ENCODE results near the gene COL2A1.

Gene COL2A1

DNA sequence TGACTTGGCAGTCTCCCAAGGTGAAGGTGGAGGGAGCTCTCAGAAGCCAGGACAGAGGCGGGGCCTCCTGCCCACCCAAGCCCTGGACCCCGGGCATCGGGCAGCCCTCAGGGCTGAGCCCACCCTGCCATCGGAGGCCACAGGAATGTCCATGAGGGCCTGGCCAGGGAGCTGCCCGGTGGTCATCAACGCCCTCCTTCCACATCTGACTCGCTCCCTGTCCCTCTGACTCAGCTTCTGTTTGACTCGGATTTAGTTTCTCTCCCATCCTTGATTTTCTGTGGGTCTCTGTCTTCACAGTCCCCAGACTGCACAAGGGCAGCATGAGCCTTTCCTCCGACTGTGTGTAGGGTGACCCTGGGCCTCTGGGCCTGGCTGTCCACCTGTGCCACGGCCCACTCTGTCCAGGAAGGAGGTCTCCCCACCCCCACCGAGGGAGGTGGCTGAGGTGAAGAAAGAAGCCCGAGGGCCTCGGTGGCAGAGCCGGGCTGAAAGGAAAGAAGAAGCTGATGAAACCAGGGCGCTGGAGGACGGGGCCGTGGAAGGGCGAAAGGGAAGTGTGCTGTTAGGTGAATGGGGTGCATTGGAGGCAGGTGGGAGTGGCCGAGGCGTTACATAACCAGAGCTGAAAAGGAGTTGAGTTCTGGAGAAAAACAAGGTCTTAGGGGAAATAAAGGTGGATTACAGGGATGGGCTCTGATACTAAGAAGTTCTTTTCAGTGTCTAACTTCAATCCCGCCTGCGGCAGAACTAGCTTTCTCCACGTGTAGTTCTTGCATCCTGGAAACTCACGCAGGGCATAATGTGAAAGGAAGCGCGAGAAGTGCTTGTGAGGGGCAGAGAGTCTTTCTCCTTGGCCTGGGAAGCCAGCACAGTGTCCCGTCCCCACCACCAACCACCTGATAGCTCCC lies 57.6 kb downstream of the COL2A1 start:
- no peak overlapping the region for H3K27ac ChIP-seq (ENCODE audit: low read depth, low read length)
- H3K27me3 ChIP-seq (ENCODE audit: control insufficient read depth in 1 of 2, insufficient read depth in 2 of 2, low read length in 2 of 2) = peaks cover 0 to 18% of the 10 kb centered on the region in 2 donors
- peaks cover 5% of the 10 kb centered on the region for H3K4me1 ChIP-seq (ENCODE audit: insufficient read depth, low read length)
- no peak overlapping the region for H3K9ac ChIP-seq (ENCODE audit: low read length)
- no peaks in the 10 kb centered on the region for H3K36me3 ChIP-seq (ENCODE audit: insufficient read depth, low read length)
- H3K9me3 ChIP-seq (ENCODE audit: low read length) = no peaks in the 10 kb centered on the region
- no peak overlapping the region for H3K4me3 ChIP-seq (ENCODE audit: low read depth in 1 of 2, low read length in 2 of 2)

DNA sequence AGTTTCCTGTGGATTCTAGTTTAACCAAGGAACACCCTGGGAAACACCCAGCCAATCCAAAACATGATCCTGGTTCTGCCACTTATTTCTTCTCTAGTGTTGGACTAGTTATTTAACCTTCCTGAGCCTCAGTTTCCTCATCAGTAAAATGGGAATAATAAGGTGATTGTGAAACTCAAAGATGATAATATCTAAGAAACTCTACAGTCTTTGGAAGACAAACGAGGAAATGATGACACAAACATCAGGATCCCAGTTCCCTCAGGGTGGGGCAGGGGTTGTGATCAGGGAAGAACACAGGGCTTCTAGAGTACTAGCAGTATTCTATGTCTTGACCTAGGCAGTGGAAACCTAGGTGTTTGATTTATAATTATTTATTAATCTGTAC lies 58.9 kb downstream of the COL2A1 start:
- H3K27me3 ChIP-seq (ENCODE audit: control insufficient read depth in 1 of 2, insufficient read depth in 2 of 2, low read length in 2 of 2) = peaks cover 0 to 23% of the 10 kb centered on the region in 2 donors
- H3K4me3 ChIP-seq (ENCODE audit: low read depth in 1 of 2, low read length in 2 of 2) = no peak overlapping the region
- H3K36me3 ChIP-seq (ENCODE audit: insufficient read depth, low read length) = no peaks in the 10 kb centered on the region
- H3K9ac ChIP-seq (ENCODE audit: low read length) = no peak overlapping the region
- H3K27ac ChIP-seq (ENCODE audit: low read depth, low read length) = no peak overlapping the region
- H3K9me3 ChIP-seq (ENCODE audit: low read length) = no peaks in the 10 kb centered on the region
- peaks cover 5% of the 10 kb centered on the region for H3K4me1 ChIP-seq (ENCODE audit: insufficient read depth, low read length)

DNA sequence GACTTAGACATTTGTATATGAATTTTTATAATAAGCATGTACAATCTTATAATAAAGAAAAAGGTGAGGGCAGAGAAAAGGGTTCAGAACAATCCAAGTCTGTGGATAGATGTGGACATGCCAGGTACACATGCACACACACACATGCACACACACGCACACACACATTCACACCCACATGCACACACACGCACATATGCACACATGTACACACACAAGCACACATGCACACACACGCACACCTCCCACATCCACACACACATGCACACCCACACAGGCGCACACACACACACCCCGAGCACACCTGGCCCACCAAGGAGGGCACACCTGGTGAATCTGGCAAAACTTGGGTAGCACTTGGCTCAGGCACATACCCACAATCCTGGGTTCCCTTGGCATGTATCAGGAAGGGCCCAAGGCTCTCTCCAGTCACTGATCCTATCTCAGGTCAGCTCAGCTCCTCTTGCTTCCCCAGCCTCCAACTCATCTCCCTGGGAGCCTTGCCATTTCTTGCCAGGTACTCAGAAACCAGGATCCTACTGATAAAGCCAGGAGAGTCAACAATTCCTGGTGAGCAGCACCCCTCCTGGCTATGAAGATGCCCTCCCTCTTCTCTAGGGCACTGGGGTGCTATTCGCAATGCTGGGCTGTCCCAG lies 59.5 kb downstream of the COL2A1 start:
- Histone ChIP-seq H3K4me3 (ENCODE audit: low read depth in 1 of 2, low read length in 2 of 2) (no peak overlapping the region), H3K27ac (ENCODE audit: low read depth, low read length) (no peak overlapping the region), H3K27me3 (ENCODE audit: control insufficient read depth in 1 of 2, insufficient read depth in 2 of 2, low read length in 2 of 2) (peaks cover 0 to 23% of the 10 kb centered on the region in 2 donors), H3K9ac (ENCODE audit: low read length) (no peak overlapping the region), H3K9me3 (ENCODE audit: low read length) (no peaks in the 10 kb centered on the region), H3K36me3 (ENCODE audit: insufficient read depth, low read length) (no peaks in the 10 kb centered on the region), H3K4me1 (ENCODE audit: insufficient read depth, low read length) (peaks cover 5% of the 10 kb centered on the region)

DNA sequence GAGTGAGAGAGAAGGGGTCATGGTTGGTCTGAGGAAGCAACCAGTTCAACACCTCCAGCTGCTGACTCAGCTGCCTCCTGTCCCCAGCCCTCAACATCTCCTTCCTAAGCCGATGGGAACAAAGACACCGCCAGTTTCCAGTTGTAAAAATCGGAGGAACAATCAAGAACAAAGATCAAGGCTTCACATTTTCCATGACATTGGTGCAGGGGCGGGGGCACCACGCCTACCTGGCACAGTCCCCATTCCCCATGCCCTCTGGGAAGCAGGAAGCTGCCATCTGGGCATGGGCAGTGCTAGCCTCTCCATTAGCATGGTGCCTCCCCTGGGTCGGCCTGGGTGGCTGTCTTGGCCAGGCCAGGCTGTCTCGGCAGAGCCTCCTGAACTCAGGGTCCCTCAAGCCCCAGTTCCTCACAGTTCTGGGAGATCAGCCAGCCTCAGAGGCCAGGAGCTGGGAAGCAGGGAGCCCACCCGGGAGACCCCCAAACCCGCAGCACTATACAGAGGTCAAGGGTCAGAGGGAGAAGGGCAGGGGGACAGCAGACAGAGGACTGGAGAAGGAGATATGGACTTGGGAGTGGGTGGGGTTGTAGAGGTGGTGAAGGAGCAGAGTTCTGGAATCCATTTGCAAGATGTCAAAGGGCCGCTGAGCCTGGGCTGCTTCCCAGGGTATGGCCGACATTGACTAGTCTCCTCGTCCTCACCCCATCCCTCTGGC lies 60.5 kb downstream of the COL2A1 start:
- Histone ChIP-seq H3K4me1 (ENCODE audit: insufficient read depth, low read length) (no peaks in the 10 kb centered on the region), H3K4me3 (ENCODE audit: low read depth in 1 of 2, low read length in 2 of 2) (no peak overlapping the region), H3K36me3 (ENCODE audit: insufficient read depth, low read length) (no peaks in the 10 kb centered on the region), H3K27me3 (ENCODE audit: control insufficient read depth in 1 of 2, insufficient read depth in 2 of 2, low read length in 2 of 2) (peaks cover 0 to 23% of the 10 kb centered on the region in 2 donors), H3K9me3 (ENCODE audit: low read length) (no peaks in the 10 kb centered on the region), H3K27ac (ENCODE audit: low read depth, low read length) (no peak overlapping the region), H3K9ac (ENCODE audit: low read length) (no peak overlapping the region)

DNA sequence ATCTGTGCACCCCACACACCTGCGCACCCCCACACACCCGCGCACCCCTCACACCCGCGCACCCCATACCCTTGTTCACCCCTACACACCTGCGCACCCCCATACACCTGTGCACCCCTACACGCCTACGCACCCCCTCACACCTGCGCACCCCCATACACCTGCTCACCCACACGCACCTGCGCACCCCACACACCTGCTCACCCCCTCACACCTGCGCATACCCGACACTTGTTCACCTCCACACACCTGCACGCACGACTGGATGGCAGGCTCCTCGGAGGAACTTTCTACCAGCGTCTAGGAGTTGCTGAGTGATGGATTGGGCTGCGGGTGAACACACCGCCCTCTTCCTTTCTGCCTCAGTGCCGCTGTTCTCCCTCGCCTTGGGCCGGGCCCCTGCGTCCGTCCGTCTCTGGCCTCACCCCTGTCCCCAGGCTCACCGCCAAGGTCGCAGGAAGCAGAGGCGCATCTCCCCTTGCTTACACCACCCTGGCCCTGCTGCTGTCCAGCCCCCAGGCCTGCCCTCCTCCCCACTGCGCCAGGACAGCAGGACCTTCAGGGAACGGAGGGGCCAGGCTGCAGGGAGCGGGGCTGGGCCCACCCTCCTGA lies 61.6 kb downstream of the COL2A1 start:
- H3K9me3 ChIP-seq (ENCODE audit: low read length) = no peaks in the 10 kb centered on the region
- H3K4me1 ChIP-seq (ENCODE audit: insufficient read depth, low read length) = no peaks in the 10 kb centered on the region
- no peak overlapping the region for H3K27ac ChIP-seq (ENCODE audit: low read depth, low read length)
- H3K27me3 ChIP-seq (ENCODE audit: control insufficient read depth in 1 of 2, insufficient read depth in 2 of 2, low read length in 2 of 2) = peaks cover 0 to 23% of the 10 kb centered on the region in 2 donors
- H3K36me3 ChIP-seq (ENCODE audit: insufficient read depth, low read length) = no peaks in the 10 kb centered on the region
- H3K4me3 ChIP-seq (ENCODE audit: low read depth in 1 of 2, low read length in 2 of 2) = no peak overlapping the region
- no peak overlapping the region for H3K9ac ChIP-seq (ENCODE audit: low read length)

DNA sequence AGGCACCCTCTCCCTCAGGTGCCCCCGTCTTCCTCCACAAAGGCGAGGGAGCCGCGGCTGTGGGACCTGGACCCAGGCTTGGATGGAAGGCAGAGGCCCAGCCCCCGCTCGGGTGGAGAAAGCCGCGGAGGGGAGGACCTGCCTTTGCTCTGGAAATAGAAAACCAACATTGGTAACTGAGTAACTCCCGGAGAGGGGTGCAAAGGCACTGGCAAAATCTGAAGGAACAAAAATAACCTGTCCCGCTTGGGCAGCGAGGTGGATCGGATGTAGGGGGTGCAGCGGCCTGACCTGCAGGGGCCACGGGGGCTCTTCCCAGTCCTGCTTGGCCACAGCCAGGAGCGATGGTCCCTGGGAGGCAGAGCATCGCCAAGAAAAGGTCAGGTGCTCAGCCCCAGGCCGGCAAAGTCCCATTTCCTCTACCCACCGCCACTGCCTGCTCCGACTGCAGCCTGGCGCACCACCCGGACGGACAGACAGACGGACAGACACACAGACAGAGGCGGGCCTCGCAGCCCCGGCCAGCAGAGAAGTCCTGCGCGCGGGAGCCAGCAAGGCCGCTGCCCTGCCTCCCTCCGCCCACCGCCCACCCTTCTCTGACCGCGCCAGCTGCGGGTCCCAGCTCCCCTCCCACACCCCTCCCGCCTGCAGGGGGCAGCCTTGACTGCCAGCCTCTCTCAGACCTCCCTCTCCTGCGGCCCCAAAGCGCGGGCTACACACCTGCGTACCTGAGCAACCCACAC lies 62.2 kb downstream of the COL2A1 start:
- Histone ChIP-seq H3K27ac (ENCODE audit: low read depth, low read length) (no peak overlapping the region), H3K4me3 (ENCODE audit: low read depth in 1 of 2, low read length in 2 of 2) (no peak overlapping the region), H3K36me3 (ENCODE audit: insufficient read depth, low read length) (no peaks in the 10 kb centered on the region), H3K9me3 (ENCODE audit: low read length) (no peaks in the 10 kb centered on the region), H3K27me3 (ENCODE audit: control insufficient read depth in 1 of 2, insufficient read depth in 2 of 2, low read length in 2 of 2) (peaks cover 0 to 23% of the 10 kb centered on the region in 2 donors), H3K9ac (ENCODE audit: low read length) (no peak overlapping the region), H3K4me1 (ENCODE audit: insufficient read depth, low read length) (no peaks in the 10 kb centered on the region)

DNA sequence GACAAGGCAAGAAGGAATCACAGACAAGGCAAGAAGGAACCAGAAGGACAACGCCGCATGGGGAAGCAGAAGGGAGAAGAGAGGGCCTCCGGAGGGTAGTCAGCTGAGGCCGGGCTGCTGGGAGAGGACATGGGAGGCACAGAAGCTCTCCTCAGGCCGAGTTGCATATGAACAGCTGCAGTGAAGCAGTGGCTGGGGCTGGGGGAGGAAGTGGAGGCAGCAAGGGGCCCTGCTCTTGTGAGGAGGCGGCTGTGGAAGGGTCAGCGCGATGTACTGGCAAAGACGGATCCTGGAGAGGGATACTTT lies 62.8 kb downstream of the COL2A1 start:
- no peaks in the 10 kb centered on the region for H3K36me3 ChIP-seq (ENCODE audit: insufficient read depth, low read length)
- no peak overlapping the region for H3K9ac ChIP-seq (ENCODE audit: low read length)
- H3K4me3 ChIP-seq (ENCODE audit: low read depth in 1 of 2, low read length in 2 of 2) = no peak overlapping the region
- H3K27me3 ChIP-seq (ENCODE audit: control insufficient read depth in 1 of 2, insufficient read depth in 2 of 2, low read length in 2 of 2) = peaks cover 0 to 23% of the 10 kb centered on the region in 2 donors
- H3K9me3 ChIP-seq (ENCODE audit: low read length) = no peaks in the 10 kb centered on the region
- no peak overlapping the region for H3K27ac ChIP-seq (ENCODE audit: low read depth, low read length)
- no peaks in the 10 kb centered on the region for H3K4me1 ChIP-seq (ENCODE audit: insufficient read depth, low read length)

DNA sequence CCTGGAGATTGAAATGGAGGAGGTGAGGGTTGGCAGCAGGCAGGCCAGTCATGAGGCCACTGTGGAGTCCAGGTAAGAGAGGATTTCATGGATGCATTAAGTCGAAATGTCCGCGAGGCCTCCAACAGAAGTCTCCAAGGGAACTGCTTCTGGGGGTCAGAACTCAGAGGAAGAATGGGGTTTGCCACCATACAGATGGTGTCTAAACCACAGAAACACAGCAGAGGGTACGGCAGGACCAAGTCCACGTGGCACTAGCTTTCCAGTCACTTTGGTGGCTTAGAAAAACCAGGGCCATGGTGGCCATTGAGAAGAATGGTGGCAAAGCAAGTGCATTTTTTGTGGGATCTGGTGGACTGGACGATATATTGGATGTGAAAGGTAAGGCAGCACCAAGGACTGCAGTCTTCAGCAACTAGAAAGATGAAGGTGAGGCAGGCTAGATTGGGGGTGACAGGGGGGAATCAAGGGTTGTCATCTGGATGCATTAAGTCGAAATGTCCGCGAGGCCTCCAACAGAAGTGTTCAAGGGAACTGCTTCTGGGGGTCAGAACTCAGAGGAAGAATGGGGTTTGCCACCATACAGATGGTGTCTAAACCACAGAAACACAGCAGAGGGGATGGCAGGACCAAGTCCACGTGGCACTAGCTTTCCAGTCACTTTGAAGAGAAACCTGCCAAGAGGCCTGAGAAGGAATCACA lies 63.4 kb downstream of the COL2A1 start:
- Histone ChIP-seq H3K36me3 (ENCODE audit: insufficient read depth, low read length) (no peaks in the 10 kb centered on the region), H3K27ac (ENCODE audit: low read depth, low read length) (no peak overlapping the region), H3K9me3 (ENCODE audit: low read length) (no peaks in the 10 kb centered on the region), H3K27me3 (ENCODE audit: control insufficient read depth in 1 of 2, insufficient read depth in 2 of 2, low read length in 2 of 2) (peaks cover 0 to 23% of the 10 kb centered on the region in 2 donors), H3K4me3 (ENCODE audit: low read depth in 1 of 2, low read length in 2 of 2) (no peak overlapping the region), H3K4me1 (ENCODE audit: insufficient read depth, low read length) (no peaks in the 10 kb centered on the region), H3K9ac (ENCODE audit: low read length) (no peak overlapping the region)

DNA sequence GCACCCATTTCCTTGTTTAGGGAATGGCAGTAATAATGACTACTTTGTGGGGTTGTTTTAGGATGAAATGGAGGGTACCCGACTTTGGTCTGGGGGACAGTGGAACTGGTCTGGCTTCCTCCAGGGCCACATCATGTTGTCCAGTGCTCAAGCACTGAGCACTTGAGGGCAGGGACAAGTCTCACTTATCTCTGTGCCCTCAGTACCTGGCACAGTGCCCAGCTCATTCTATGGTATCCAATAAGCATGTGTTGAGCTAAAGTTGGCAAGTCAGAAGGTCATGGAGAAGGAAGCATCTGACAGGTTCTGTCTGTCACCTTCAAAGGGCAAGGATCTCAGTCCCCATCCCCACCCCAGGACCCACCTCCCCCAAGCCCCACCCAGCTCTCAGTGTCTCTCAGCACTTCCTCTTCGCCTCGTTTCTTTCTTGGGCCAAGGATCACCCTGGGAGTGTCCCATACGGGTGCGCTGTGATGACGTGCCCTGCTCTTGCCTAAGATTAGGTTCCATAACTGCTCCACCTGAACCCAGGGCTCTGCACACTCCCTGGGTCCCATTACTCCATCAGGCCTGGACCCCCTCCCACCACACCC lies 65.2 kb downstream of the COL2A1 start:
- Histone ChIP-seq H3K4me3 (ENCODE audit: low read depth in 1 of 2, low read length in 2 of 2) (no peak overlapping the region), H3K9me3 (ENCODE audit: low read length) (no peaks in the 10 kb centered on the region), H3K27me3 (ENCODE audit: control insufficient read depth in 1 of 2, insufficient read depth in 2 of 2, low read length in 2 of 2) (peaks cover 0 to 23% of the 10 kb centered on the region in 2 donors), H3K27ac (ENCODE audit: low read depth, low read length) (no peak overlapping the region), H3K4me1 (ENCODE audit: insufficient read depth, low read length) (peaks cover 7% of the 10 kb centered on the region), H3K9ac (ENCODE audit: low read length) (no peak overlapping the region), H3K36me3 (ENCODE audit: insufficient read depth, low read length) (no peaks in the 10 kb centered on the region)

DNA sequence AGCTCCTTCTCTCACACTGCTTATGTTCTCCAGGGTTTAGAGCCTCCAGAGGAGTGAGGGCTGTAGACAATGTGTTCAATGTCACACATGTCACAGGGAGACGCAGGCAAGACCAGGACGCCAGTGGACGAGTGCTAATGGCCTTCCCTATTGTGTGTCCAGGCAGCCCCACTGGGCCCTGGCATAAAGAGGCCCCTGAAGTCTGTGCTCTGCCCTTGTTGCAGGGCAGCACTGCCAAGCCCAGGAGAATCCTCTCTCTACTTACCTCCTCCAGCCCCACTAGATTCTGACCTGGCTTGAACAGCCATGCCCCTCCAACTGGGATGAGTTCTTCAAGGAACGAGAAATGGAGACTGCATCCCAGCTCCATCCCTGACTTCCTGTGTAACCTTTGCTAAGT lies 65.7 kb downstream of the COL2A1 start:
- Histone ChIP-seq H3K27me3 (ENCODE audit: control insufficient read depth in 1 of 2, insufficient read depth in 2 of 2, low read length in 2 of 2) (peaks cover 0 to 23% of the 10 kb centered on the region in 2 donors), H3K9ac (ENCODE audit: low read length) (no peak overlapping the region), H3K27ac (ENCODE audit: low read depth, low read length) (no peak overlapping the region), H3K9me3 (ENCODE audit: low read length) (no peaks in the 10 kb centered on the region), H3K36me3 (ENCODE audit: insufficient read depth, low read length) (no peaks in the 10 kb centered on the region), H3K4me3 (ENCODE audit: low read depth in 1 of 2, low read length in 2 of 2) (no peak overlapping the region), H3K4me1 (ENCODE audit: insufficient read depth, low read length) (peaks cover 7% of the 10 kb centered on the region)

Data from muscle layer of colon (tissue), 2 donors.